Adrenal gland (tissue), 12 donors: ENCODE measurements around the gene CGNL1. TPM values are rescaled to one million over a fixed set of nuclear protein-coding genes. Genes with fewer than 3 reads are reported as not detected.

ENCODE experiments used
- DNase-seq, 7 donors: peaks; one replicate each; pipeline ENCODE4 v3.0.0-alpha.2; 2019 to 2020
- H3K27ac ChIP-seq, 5 donors: fragments of 200-600 bp; sonication (generic) in 4 of 5; 1 replicate in 3 of 5; 2 replicates in 2 of 5; pipeline versions ENCODE4 v1.5.1 to v1.8.0; 2016 to 2020; ENCODE audit warnings: mild to moderate bottlenecking in 1 of 5
- H3K27me3 ChIP-seq: fragments of 200-600 bp; 2 replicates; pipeline ENCODE4 v1.8.0; 2021
- H3K36me3 ChIP-seq, 2 donors: fragments of 200-600 bp; replicated peaks in 1 of 2; 1 replicate in 1 of 2; 2 replicates in 1 of 2; pipeline versions ENCODE4 v1.5.1 to v1.8.0; 2018 to 2022
- H3K4me1 ChIP-seq, 2 donors: fragments of 200-600 bp; replicated peaks in 1 of 2; 1 replicate in 1 of 2; 2 replicates in 1 of 2; pipeline versions ENCODE4 v1.5.1 to v1.8.0; 2018 to 2021
- H3K4me3 ChIP-seq, 4 donors: fragments of 200-600 bp; sonication (generic) in 3 of 4; one replicate each; pipeline ENCODE4 v1.5.1; 2016 to 2018
- H3K9me3 ChIP-seq, 3 donors: fragments of 200-600 bp; sonication (generic) in 1 of 3; replicated peaks in 1 of 3; 1 replicate in 2 of 3; 2 replicates in 1 of 3; pipeline versions ENCODE4 v1.5.1 to v1.8.0; 2016 to 2021
- CTCF ChIP-seq, 6 experiments: fragments of 450-650 bp in 4 of 6; fragments of 200-600 bp in 2 of 6; sonication (generic) in 1 of 6; IDR thresholded peaks; 1 replicate in 5 of 6; 2 replicates in 1 of 6; pipeline versions ENCODE4 v1.5.1 to v1.8.0; 2016 to 2021; ENCODE audit warnings: antibody characterized with exemption in 6 of 6, mild to moderate bottlenecking in 2 of 6, moderate library complexity in 1 of 6
- POLR2A ChIP-seq, 2 donors: fragments of 450-650 bp; IDR thresholded peaks; one replicate each; pipeline ENCODE4 v1.6.1; 2017; ENCODE audit warnings: antibody characterized with exemption in 2 of 2, mild to moderate bottlenecking in 2 of 2, moderate library complexity in 1 of 2
- WGBS, 4 donors: extraction: QIAGEN DNeasy Blood & Tissue Kit in 2 of 4; methylation state at CpG; one replicate each; pipeline versions ENCODE4 v1.1.5 to v1.1.7; 2013 to 2017; 5-methylcytosine and 5-hydroxymethylcytosine counted together
- intact Hi-C, 2 donors: fragments of 100-400 bp; cut with DNase I; formaldehyde crosslinking; loops; one replicate each; pipeline versions ENCODE4 v1.14.1 to v1.15.0; 2022 to 2023
- polyA plus RNA-seq, 3 donors: library from polyadenylated mRNA; stranded (reverse); fragments of 200-250 nt in 2 of 3; fragments of 350-450 nt in 1 of 3; fragmentation: Illumina TruSeq in 1 of 3; extraction: RNeasy Lipid Tissue Mini Kit (QIAGEN cat#74804) in 1 of 3; gene quantifications; one replicate each; pipeline ENCODE4 v1.2.3, GENCODE V29; 2013 to 2014
- total RNA-seq, 9 donors: library from RNA; depleted of rRNA in 4 of 9; stranded (reverse); fragments of >200 nt in 4 of 9; fragments of 120-200 nt in 1 of 9; fragmentation: NEBNext Ultra II Directional in 1 of 9; extraction: Animal tissue kit (Norgen Biotek cat#: 25700) in 1 of 9; gene quantifications; one replicate each; pipeline versions ENCODE4 v1.1.0 to v1.2.4, GENCODE V29; 2013 to 2023
- donor health status: healthy with polysubstance abuse.
- donor health status: Bipolar disorder and iron deficiency.
- donor health status: DM: yes; HTN: yes; CAD: no.
- donor health status: DM: no; HTN: no; CAD: no.
- donor health status: DM: no; HTN: no; CAD: no.
- donor health status: DM: yes; HTN: yes; CAD: no.

CGNL1 gene
- total and polyA plus RNA-seq, 12 donors = 5.2 to 49.5 (median 22.0) TPM

- no peak overlapping the region for H3K27ac ChIP-seq
- H3K9me3 ChIP-seq = no peaks in the 10 kb centered on the region
- H3K36me3 ChIP-seq = no peaks in the 10 kb centered on the region
- 52 to 73% (median 65%) methylated on average over 4 of the region's 4 CpGs for WGBS, 4 donors
- intact Hi-C loops = no loop called here
- H3K4me3 ChIP-seq = no peak overlapping the region
- TF ChIP-seq CTCF (IDR thresholded peaks at IDR 0.05) = no peak
- DNase-seq = peak in 2 of 7 donors; percentile 51 to 52
- peaks cover 2 to 11% of the 10 kb centered on the region in 2 donors for H3K4me1 ChIP-seq
- no peaks in the 10 kb centered on the region for H3K27me3 ChIP-seq
Observed at GRCh38 chr15:57566834-57567233, 190.5 kb downstream of the CGNL1 start.

- no peak overlapping the region for H3K27ac ChIP-seq
- no peaks in the 10 kb centered on the region for H3K36me3 ChIP-seq
- intact Hi-C loops = no loop called here
- TF ChIP-seq CTCF (IDR thresholded peaks at IDR 0.05) (no peak), POLR2A (IDR thresholded peaks at IDR 0.05) (no peak)
- H3K27me3 ChIP-seq = no peaks in the 10 kb centered on the region
- no peak for DNase-seq
- no peak overlapping the region for H3K4me3 ChIP-seq
- peaks cover 0 to 3% of the 10 kb centered on the region in 2 donors for H3K4me1 ChIP-seq
- 78 to 87% (median 79%) methylated on average over 3 of the region's 3 CpGs for WGBS, 4 donors
- no peaks in the 10 kb centered on the region for H3K9me3 ChIP-seq
Observed at GRCh38 chr15:57567891-57568290, 191.6 kb downstream of the CGNL1 start.

GRCh38 chr15:57568299-57568698 is 192.0 kb downstream of the CGNL1 start:
- Histone ChIP-seq H3K36me3 (no peaks in the 10 kb centered on the region), H3K27ac (no peak overlapping the region), H3K4me1 (peaks cover 0 to 3% of the 10 kb centered on the region in 2 donors), H3K9me3 (no peaks in the 10 kb centered on the region), H3K27me3 (no peaks in the 10 kb centered on the region), H3K4me3 (no peak overlapping the region)
- no peak for TF ChIP-seq CTCF (IDR thresholded peaks at IDR 0.05)
- TF ChIP-seq POLR2A (IDR thresholded peaks at IDR 0.05) = no peak
- DNase-seq = no peak
- intact Hi-C loops = no loop called here
- WGBS, 4 donors = 74 to 95% (median 87%) methylated on average over 2 of the region's 2 CpGs

- Histone ChIP-seq H3K27ac (no peak overlapping the region), H3K27me3 (no peaks in the 10 kb centered on the region), H3K4me1 (peaks cover 0 to 3% of the 10 kb centered on the region in 2 donors), H3K36me3 (no peaks in the 10 kb centered on the region), H3K4me3 (no peak overlapping the region), H3K9me3 (no peaks in the 10 kb centered on the region)
- TF ChIP-seq CTCF (IDR thresholded peaks at IDR 0.05) (no peak), POLR2A (IDR thresholded peaks at IDR 0.05) (no peak)
- intact Hi-C loops = loop anchor here in 1 of 2 donors (10.0 kb wide), 1 partner anchor 294 kb away; no protein-coding TSS in a partner anchor
- DNase-seq = no peak
- 74 to 82% (median 79%) methylated on average over 2 of the region's 2 CpGs for WGBS, 4 donors
Observed at GRCh38 chr15:57570340-57570739, 194.0 kb downstream of the CGNL1 start.
